ENCODE results near the gene PLEKHA4.

Gene PLEKHA4

GRCh38 chr19:48870048-48870447 lies 1.6 kb upstream of the PLEKHA4 start:
- peaks cover 19% of the 10 kb centered on the region for H3K36me3 ChIP-seq (ENCODE audit: control insufficient read depth, insufficient read depth, low read length)
- no peaks in the 10 kb centered on the region for H3K9me3 ChIP-seq (ENCODE audit: control insufficient read depth, low read length)
- no peak overlapping the region for H3K4me3 ChIP-seq (ENCODE audit: low read length)
- H3K9ac ChIP-seq (ENCODE audit: low read length): no peak overlapping the region
- no peaks in the 10 kb centered on the region for H3K27me3 ChIP-seq (ENCODE audit: control insufficient read depth, insufficient read depth, low read length)
- H3K4me1 ChIP-seq (ENCODE audit: control insufficient read depth, insufficient read depth, low read length): peaks cover 45% of the 10 kb centered on the region

GRCh38 chr19:48867746-48868113 lies 687 bp downstream of the PLEKHA4 start:
- H3K9ac ChIP-seq (ENCODE audit: low read length): peak overlapping the region; percentile 74
- no peaks in the 10 kb centered on the region for H3K9me3 ChIP-seq (ENCODE audit: control insufficient read depth, low read length)
- H3K36me3 ChIP-seq (ENCODE audit: control insufficient read depth, insufficient read depth, low read length): no peaks in the 10 kb centered on the region
- peak overlapping the region; percentile 26 for H3K4me3 ChIP-seq (ENCODE audit: low read length)
- H3K27me3 ChIP-seq (ENCODE audit: control insufficient read depth, insufficient read depth, low read length): no peaks in the 10 kb centered on the region
- H3K4me1 ChIP-seq (ENCODE audit: control insufficient read depth, insufficient read depth, low read length): peaks cover 25% of the 10 kb centered on the region

- Histone ChIP-seq H3K36me3 (ENCODE audit: control insufficient read depth, insufficient read depth, low read length) (no peaks in the 10 kb centered on the region), H3K4me3 (ENCODE audit: low read length) (no peak overlapping the region), H3K9ac (ENCODE audit: low read length) (peak overlapping the region; percentile 37), H3K4me1 (ENCODE audit: control insufficient read depth, insufficient read depth, low read length) (peaks cover 25% of the 10 kb centered on the region), H3K9me3 (ENCODE audit: control insufficient read depth, low read length) (no peaks in the 10 kb centered on the region), H3K27me3 (ENCODE audit: control insufficient read depth, insufficient read depth, low read length) (no peaks in the 10 kb centered on the region)
Observed at GRCh38 chr19:48867123-48867745, 1.2 kb downstream of the PLEKHA4 start.

- Histone ChIP-seq H3K36me3 (ENCODE audit: control insufficient read depth, insufficient read depth, low read length) (no peaks in the 10 kb centered on the region), H3K9ac (ENCODE audit: low read length) (peak overlapping the region; percentile 37), H3K9me3 (ENCODE audit: control insufficient read depth, low read length) (no peaks in the 10 kb centered on the region), H3K4me1 (ENCODE audit: control insufficient read depth, insufficient read depth, low read length) (peaks cover 22% of the 10 kb centered on the region), H3K27me3 (ENCODE audit: control insufficient read depth, insufficient read depth, low read length) (no peaks in the 10 kb centered on the region), H3K4me3 (ENCODE audit: low read length) (no peak overlapping the region)
Observed at GRCh38 chr19:48866692-48867091, 1.7 kb downstream of the PLEKHA4 start.

GRCh38 chr19:48862827-48863226 lies 5.6 kb downstream of the PLEKHA4 start:
- H3K36me3 ChIP-seq (ENCODE audit: control insufficient read depth, insufficient read depth, low read length): no peaks in the 10 kb centered on the region
- no peak overlapping the region for H3K4me3 ChIP-seq (ENCODE audit: low read length)
- H3K4me1 ChIP-seq (ENCODE audit: control insufficient read depth, insufficient read depth, low read length): peaks cover 10% of the 10 kb centered on the region
- H3K27me3 ChIP-seq (ENCODE audit: control insufficient read depth, insufficient read depth, low read length): no peaks in the 10 kb centered on the region
- no peaks in the 10 kb centered on the region for H3K9me3 ChIP-seq (ENCODE audit: control insufficient read depth, low read length)
- no peak overlapping the region for H3K9ac ChIP-seq (ENCODE audit: low read length)

GRCh38 chr19:48861313-48861712 lies 7.1 kb downstream of the PLEKHA4 start:
- H3K4me3 ChIP-seq (ENCODE audit: low read length): no peak overlapping the region
- no peaks in the 10 kb centered on the region for H3K9me3 ChIP-seq (ENCODE audit: control insufficient read depth, low read length)
- H3K9ac ChIP-seq (ENCODE audit: low read length): no peak overlapping the region
- H3K4me1 ChIP-seq (ENCODE audit: control insufficient read depth, insufficient read depth, low read length): no peaks in the 10 kb centered on the region
- H3K36me3 ChIP-seq (ENCODE audit: control insufficient read depth, insufficient read depth, low read length): no peaks in the 10 kb centered on the region
- H3K27me3 ChIP-seq (ENCODE audit: control insufficient read depth, insufficient read depth, low read length): no peaks in the 10 kb centered on the region

- Histone ChIP-seq H3K36me3 (ENCODE audit: control insufficient read depth, insufficient read depth, low read length) (no peaks in the 10 kb centered on the region), H3K4me1 (ENCODE audit: control insufficient read depth, insufficient read depth, low read length) (no peaks in the 10 kb centered on the region), H3K4me3 (ENCODE audit: low read length) (no peak overlapping the region), H3K27me3 (ENCODE audit: control insufficient read depth, insufficient read depth, low read length) (no peaks in the 10 kb centered on the region), H3K9ac (ENCODE audit: low read length) (peak overlapping the region; percentile 38), H3K9me3 (ENCODE audit: control insufficient read depth, low read length) (no peaks in the 10 kb centered on the region)
Observed at GRCh38 chr19:48859711-48860572, 8.5 kb downstream of the PLEKHA4 start.

- Histone ChIP-seq H3K9me3 (ENCODE audit: control insufficient read depth, low read length) (no peaks in the 10 kb centered on the region), H3K4me3 (ENCODE audit: low read length) (no peak overlapping the region), H3K9ac (ENCODE audit: low read length) (peak overlapping the region; percentile 38), H3K4me1 (ENCODE audit: control insufficient read depth, insufficient read depth, low read length) (no peaks in the 10 kb centered on the region), H3K36me3 (ENCODE audit: control insufficient read depth, insufficient read depth, low read length) (no peaks in the 10 kb centered on the region), H3K27me3 (ENCODE audit: control insufficient read depth, insufficient read depth, low read length) (no peaks in the 10 kb centered on the region)
Observed at GRCh38 chr19:48858984-48859710, 9.3 kb downstream of the PLEKHA4 start.

GRCh38 chr19:48856921-48857320 lies 11.5 kb downstream of the PLEKHA4 start:
- H3K4me3 ChIP-seq (ENCODE audit: low read length): no peak overlapping the region
- H3K36me3 ChIP-seq (ENCODE audit: control insufficient read depth, insufficient read depth, low read length): no peaks in the 10 kb centered on the region
- no peaks in the 10 kb centered on the region for H3K4me1 ChIP-seq (ENCODE audit: control insufficient read depth, insufficient read depth, low read length)
- no peaks in the 10 kb centered on the region for H3K27me3 ChIP-seq (ENCODE audit: control insufficient read depth, insufficient read depth, low read length)
- no peaks in the 10 kb centered on the region for H3K9me3 ChIP-seq (ENCODE audit: control insufficient read depth, low read length)
- no peak overlapping the region for H3K9ac ChIP-seq (ENCODE audit: low read length)

- Histone ChIP-seq H3K4me1 (ENCODE audit: control insufficient read depth, insufficient read depth, low read length) (no peaks in the 10 kb centered on the region), H3K9me3 (ENCODE audit: control insufficient read depth, low read length) (no peaks in the 10 kb centered on the region), H3K4me3 (ENCODE audit: low read length) (no peak overlapping the region), H3K27me3 (ENCODE audit: control insufficient read depth, insufficient read depth, low read length) (no peaks in the 10 kb centered on the region), H3K36me3 (ENCODE audit: control insufficient read depth, insufficient read depth, low read length) (no peaks in the 10 kb centered on the region), H3K9ac (ENCODE audit: low read length) (no peak overlapping the region)
Observed at GRCh38 chr19:48854103-48854502, 14.3 kb downstream of the PLEKHA4 start.

- H3K9ac ChIP-seq (ENCODE audit: low read length): no peak overlapping the region
- no peaks in the 10 kb centered on the region for H3K36me3 ChIP-seq (ENCODE audit: control insufficient read depth, insufficient read depth, low read length)
- H3K4me3 ChIP-seq (ENCODE audit: low read length): no peak overlapping the region
- H3K27me3 ChIP-seq (ENCODE audit: control insufficient read depth, insufficient read depth, low read length): no peaks in the 10 kb centered on the region
- no peaks in the 10 kb centered on the region for H3K9me3 ChIP-seq (ENCODE audit: control insufficient read depth, low read length)
- H3K4me1 ChIP-seq (ENCODE audit: control insufficient read depth, insufficient read depth, low read length): no peaks in the 10 kb centered on the region
Observed at GRCh38 chr19:48853483-48853882, 14.9 kb downstream of the PLEKHA4 start.

GRCh38 chr19:48852292-48852691 lies 16.1 kb downstream of the PLEKHA4 start:
- no peak overlapping the region for H3K4me3 ChIP-seq (ENCODE audit: low read length)
- no peaks in the 10 kb centered on the region for H3K4me1 ChIP-seq (ENCODE audit: control insufficient read depth, insufficient read depth, low read length)
- no peaks in the 10 kb centered on the region for H3K27me3 ChIP-seq (ENCODE audit: control insufficient read depth, insufficient read depth, low read length)
- no peaks in the 10 kb centered on the region for H3K36me3 ChIP-seq (ENCODE audit: control insufficient read depth, insufficient read depth, low read length)
- no peak overlapping the region for H3K9ac ChIP-seq (ENCODE audit: low read length)
- H3K9me3 ChIP-seq (ENCODE audit: control insufficient read depth, low read length): no peaks in the 10 kb centered on the region
